ENCODE results near the gene ATG3.

Gene ATG3

DNA sequence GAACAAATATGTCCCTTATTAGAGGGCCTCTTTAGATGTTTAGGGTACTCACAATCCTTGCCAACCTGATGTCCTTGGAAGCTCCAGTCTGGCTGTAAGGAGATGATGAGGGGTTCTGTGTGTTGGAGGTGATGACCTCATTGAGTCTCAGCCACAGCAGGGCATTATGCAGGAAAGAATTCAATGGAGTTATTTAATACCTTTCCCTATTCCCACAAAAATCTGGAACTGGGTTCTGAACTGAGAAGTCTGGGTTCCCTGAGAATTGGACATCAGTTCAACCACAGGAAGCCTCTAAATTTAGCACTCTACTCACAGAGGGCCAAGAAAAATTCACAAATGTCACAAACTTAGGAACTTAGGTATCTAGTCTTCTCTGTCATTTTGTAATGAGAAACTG, 37.0 kb upstream of the ATG3 start:
- Histone ChIP-seq H3K9me3 (ENCODE audit: insufficient read depth, low read length) (no peaks in the 10 kb centered on the region), H3K4me1 (ENCODE audit: insufficient read depth, insufficient read length) (no peaks in the 10 kb centered on the region), H3K4me3 (ENCODE audit: insufficient read length, low read depth) (no peak overlapping the region), H3K36me3 (ENCODE audit: insufficient read depth, insufficient read length, low read length) (no peaks in the 10 kb centered on the region), H3K9ac (ENCODE audit: insufficient read length, low read depth) (no peak overlapping the region), H3K27me3 (ENCODE audit: insufficient read depth, insufficient read length) (no peaks in the 10 kb centered on the region)
- no peak for TF ChIP-seq SUZ12 (IDR thresholded peaks at IDR 0.05; ENCODE audit: extremely low read depth, insufficient read depth, insufficient read length)
- no peak for TF ChIP-seq YY1 (IDR thresholded peaks at IDR 0.05; ENCODE audit: insufficient read depth, insufficient read length)
- TF ChIP-seq ZNF274 (IDR thresholded peaks at IDR 0.05; ENCODE audit: low read depth, low read length) = no peak
- no peak for DNase-seq (ENCODE audit: low read depth, low spot score)

DNA sequence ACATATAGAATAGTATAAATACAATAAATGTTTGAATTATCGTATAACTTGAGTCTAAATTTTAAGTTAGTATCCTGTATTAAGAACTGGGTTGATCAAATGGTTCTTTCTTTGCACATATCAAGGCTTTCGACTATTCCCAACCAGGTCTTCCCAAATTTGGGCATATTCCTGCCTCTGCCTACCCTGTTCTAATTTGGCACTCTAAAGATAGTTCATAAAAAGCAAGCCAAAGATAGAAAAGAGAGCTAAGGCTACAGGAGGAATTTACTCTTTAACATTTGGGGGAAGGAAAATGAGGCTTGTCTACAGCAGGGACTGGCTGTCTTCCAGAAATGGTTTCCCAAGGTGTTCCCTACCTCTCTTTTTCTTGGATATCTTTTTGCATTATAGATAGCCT, 36.2 kb upstream of the ATG3 start:
- no peaks in the 10 kb centered on the region for H3K9me3 ChIP-seq (ENCODE audit: insufficient read depth, low read length)
- H3K4me1 ChIP-seq (ENCODE audit: insufficient read depth, insufficient read length) = no peaks in the 10 kb centered on the region
- no peak for DNase-seq (ENCODE audit: low read depth, low spot score)
- H3K27me3 ChIP-seq (ENCODE audit: insufficient read depth, insufficient read length) = no peaks in the 10 kb centered on the region
- TF ChIP-seq SUZ12 (IDR thresholded peaks at IDR 0.05; ENCODE audit: extremely low read depth, insufficient read depth, insufficient read length) (no peak), YY1 (IDR thresholded peaks at IDR 0.05; ENCODE audit: insufficient read depth, insufficient read length) (no peak), ZNF274 (IDR thresholded peaks at IDR 0.05; ENCODE audit: low read depth, low read length) (no peak)
- H3K36me3 ChIP-seq (ENCODE audit: insufficient read depth, insufficient read length, low read length) = no peaks in the 10 kb centered on the region
- no peak overlapping the region for H3K9ac ChIP-seq (ENCODE audit: insufficient read length, low read depth)
- H3K4me3 ChIP-seq (ENCODE audit: insufficient read length, low read depth) = no peak overlapping the region

GRCh38 chr3:112594856-112595255, 33.1 kb upstream of the ATG3 start:
- no peak for DNase-seq (ENCODE audit: low read depth, low spot score)
- TF ChIP-seq YY1 (IDR thresholded peaks at IDR 0.05; ENCODE audit: insufficient read depth, insufficient read length) = no peak
- no peak for TF ChIP-seq ZNF274 (IDR thresholded peaks at IDR 0.05; ENCODE audit: low read depth, low read length)
- TF ChIP-seq SUZ12 (IDR thresholded peaks at IDR 0.05; ENCODE audit: extremely low read depth, insufficient read depth, insufficient read length) = no peak
- Histone ChIP-seq H3K4me3 (ENCODE audit: insufficient read length, low read depth) (no peak overlapping the region), H3K9ac (ENCODE audit: insufficient read length, low read depth) (no peak overlapping the region), H3K27me3 (ENCODE audit: insufficient read depth, insufficient read length) (no peaks in the 10 kb centered on the region), H3K36me3 (ENCODE audit: insufficient read depth, insufficient read length, low read length) (no peaks in the 10 kb centered on the region), H3K9me3 (ENCODE audit: insufficient read depth, low read length) (no peaks in the 10 kb centered on the region), H3K4me1 (ENCODE audit: insufficient read depth, insufficient read length) (no peaks in the 10 kb centered on the region)

GRCh38 chr3:112593258-112593657, 31.5 kb upstream of the ATG3 start:
- no peak for DNase-seq (ENCODE audit: low read depth, low spot score)
- Histone ChIP-seq H3K27me3 (ENCODE audit: insufficient read depth, insufficient read length) (no peaks in the 10 kb centered on the region), H3K9me3 (ENCODE audit: insufficient read depth, low read length) (no peaks in the 10 kb centered on the region), H3K36me3 (ENCODE audit: insufficient read depth, insufficient read length, low read length) (no peaks in the 10 kb centered on the region), H3K9ac (ENCODE audit: insufficient read length, low read depth) (no peak overlapping the region), H3K4me3 (ENCODE audit: insufficient read length, low read depth) (no peak overlapping the region), H3K4me1 (ENCODE audit: insufficient read depth, insufficient read length) (no peaks in the 10 kb centered on the region)
- no peak for TF ChIP-seq YY1 (IDR thresholded peaks at IDR 0.05; ENCODE audit: insufficient read depth, insufficient read length)

GRCh38 chr3:112587336-112587735, 25.6 kb upstream of the ATG3 start:
- no peak overlapping the region for H3K4me3 ChIP-seq (ENCODE audit: insufficient read length, low read depth)
- no peaks in the 10 kb centered on the region for H3K9me3 ChIP-seq (ENCODE audit: insufficient read depth, low read length)
- H3K9ac ChIP-seq (ENCODE audit: insufficient read length, low read depth) = no peak overlapping the region
- no peak for TF ChIP-seq ZNF274 (IDR thresholded peaks at IDR 0.05; ENCODE audit: low read depth, low read length)
- no peak for TF ChIP-seq SUZ12 (IDR thresholded peaks at IDR 0.05; ENCODE audit: extremely low read depth, insufficient read depth, insufficient read length)
- TF ChIP-seq YY1 (IDR thresholded peaks at IDR 0.05; ENCODE audit: insufficient read depth, insufficient read length) = no peak
- DNase-seq (ENCODE audit: low read depth, low spot score) = no peak
- no peaks in the 10 kb centered on the region for H3K4me1 ChIP-seq (ENCODE audit: insufficient read depth, insufficient read length)
- H3K36me3 ChIP-seq (ENCODE audit: insufficient read depth, insufficient read length, low read length) = peaks cover 30% of the 10 kb centered on the region
- no peaks in the 10 kb centered on the region for H3K27me3 ChIP-seq (ENCODE audit: insufficient read depth, insufficient read length)

GRCh38 chr3:112585782-112586181, 24.0 kb upstream of the ATG3 start:
- no peaks in the 10 kb centered on the region for H3K27me3 ChIP-seq (ENCODE audit: insufficient read depth, insufficient read length)
- no peak for DNase-seq (ENCODE audit: low read depth, low spot score)
- H3K9me3 ChIP-seq (ENCODE audit: insufficient read depth, low read length) = no peaks in the 10 kb centered on the region
- H3K9ac ChIP-seq (ENCODE audit: insufficient read length, low read depth) = no peak overlapping the region
- H3K4me1 ChIP-seq (ENCODE audit: insufficient read depth, insufficient read length) = no peaks in the 10 kb centered on the region
- H3K36me3 ChIP-seq (ENCODE audit: insufficient read depth, insufficient read length, low read length) = peaks cover 32% of the 10 kb centered on the region
- H3K4me3 ChIP-seq (ENCODE audit: insufficient read length, low read depth) = no peak overlapping the region
- TF ChIP-seq YY1 (IDR thresholded peaks at IDR 0.05; ENCODE audit: insufficient read depth, insufficient read length) = no peak

GRCh38 chr3:112583105-112583504, 21.3 kb upstream of the ATG3 start:
- no peak overlapping the region for H3K9ac ChIP-seq (ENCODE audit: insufficient read length, low read depth)
- DNase-seq (ENCODE audit: low read depth, low spot score) = no peak
- TF ChIP-seq SUZ12 (IDR thresholded peaks at IDR 0.05; ENCODE audit: extremely low read depth, insufficient read depth, insufficient read length) (no peak), ZNF274 (IDR thresholded peaks at IDR 0.05; ENCODE audit: low read depth, low read length) (no peak)
- H3K4me3 ChIP-seq (ENCODE audit: insufficient read length, low read depth) = no peak overlapping the region
- peaks cover 36% of the 10 kb centered on the region for H3K36me3 ChIP-seq (ENCODE audit: insufficient read depth, insufficient read length, low read length)
- H3K27me3 ChIP-seq (ENCODE audit: insufficient read depth, insufficient read length) = no peaks in the 10 kb centered on the region
- no peaks in the 10 kb centered on the region for H3K4me1 ChIP-seq (ENCODE audit: insufficient read depth, insufficient read length)
- H3K9me3 ChIP-seq (ENCODE audit: insufficient read depth, low read length) = no peaks in the 10 kb centered on the region

- Histone ChIP-seq H3K27me3 (ENCODE audit: insufficient read depth, insufficient read length) (no peaks in the 10 kb centered on the region), H3K4me3 (ENCODE audit: insufficient read length, low read depth) (no peak overlapping the region), H3K4me1 (ENCODE audit: insufficient read depth, insufficient read length) (no peaks in the 10 kb centered on the region), H3K36me3 (ENCODE audit: insufficient read depth, insufficient read length, low read length) (peaks cover 36% of the 10 kb centered on the region), H3K9ac (ENCODE audit: insufficient read length, low read depth) (no peak overlapping the region), H3K9me3 (ENCODE audit: insufficient read depth, low read length) (no peaks in the 10 kb centered on the region)
- DNase-seq (ENCODE audit: low read depth, low spot score) = peak; percentile 39
- TF ChIP-seq SUZ12 (IDR thresholded peaks at IDR 0.05; ENCODE audit: extremely low read depth, insufficient read depth, insufficient read length) = no peak
- no peak for TF ChIP-seq ZNF274 (IDR thresholded peaks at IDR 0.05; ENCODE audit: low read depth, low read length)
- no peak for TF ChIP-seq YY1 (IDR thresholded peaks at IDR 0.05; ENCODE audit: insufficient read depth, insufficient read length)
Observed at GRCh38 chr3:112582244-112582874, 20.6 kb upstream of the ATG3 start.
